Measurements from ENCODE around the gene HLCS. TPM values are rescaled to one million over a fixed set of nuclear protein-coding genes. Genes with fewer than 3 reads are reported as not detected.

The HLCS gene
- total RNA-seq, 1 donor from 2014 or later: 15.5 TPM

- DNase-seq (ENCODE audit: low spot score): no peak
Observed at GRCh38 chr21:36985751-36986594, 19.5 kb upstream of the HLCS start.

GRCh38 chr21:36981977-36982700 lies 15.7 kb upstream of the HLCS start:
- no peak for DNase-seq (ENCODE audit: low spot score)

- DNase-seq (ENCODE audit: low spot score): no peak
Observed at GRCh38 chr21:36981049-36981391, 14.6 kb upstream of the HLCS start.

GRCh38 chr21:36980280-36981048 lies 14.0 kb upstream of the HLCS start:
- DNase-seq (ENCODE audit: low spot score): peak; percentile 12

GRCh38 chr21:36976882-36977651 lies 10.6 kb upstream of the HLCS start:
- DNase-seq (ENCODE audit: low spot score): peak; percentile 12

GRCh38 chr21:36976228-36976861 lies 9.9 kb upstream of the HLCS start:
- DNase-seq (ENCODE audit: low spot score): no peak

- no peak for DNase-seq (ENCODE audit: low spot score)
Observed at GRCh38 chr21:36974851-36975192, 8.4 kb upstream of the HLCS start.

- no peak for DNase-seq (ENCODE audit: low spot score)
Observed at GRCh38 chr21:36973986-36974850, 7.7 kb upstream of the HLCS start.

GRCh38 chr21:36968976-36969375 lies 2.5 kb upstream of the HLCS start:
- DNase-seq (ENCODE audit: low spot score): no peak

GRCh38 chr21:36968414-36968813 lies 1.9 kb upstream of the HLCS start:
- DNase-seq (ENCODE audit: low spot score): no peak

GRCh38 chr21:36966821-36967768 lies 626 bp upstream of the HLCS start:
- DNase-seq (ENCODE audit: low spot score): no peak

GRCh38 chr21:36965720-36966065 lies 776 bp downstream of the HLCS start:
- DNase-seq (ENCODE audit: low spot score): no peak

GRCh38 chr21:36964827-36965719 lies 1.4 kb downstream of the HLCS start:
- DNase-seq (ENCODE audit: low spot score): no peak

- DNase-seq (ENCODE audit: low spot score): no peak
Observed at GRCh38 chr21:36964398-36964797, 2.1 kb downstream of the HLCS start.

- DNase-seq (ENCODE audit: low spot score): no peak
Observed at GRCh38 chr21:36962098-36962780, 4.2 kb downstream of the HLCS start.

GRCh38 chr21:36960676-36961284 lies 5.7 kb downstream of the HLCS start:
- no peak for DNase-seq (ENCODE audit: low spot score)
